AG04450 (cell line): ENCODE data around the gene PAF1. TPM values are rescaled to one million over a fixed set of nuclear protein-coding genes. Genes with fewer than 3 reads are reported as not detected.

Source experiments
- CTCF ChIA-PET: fragments of 300-600, 350-600 bp; formaldehyde crosslinking; extraction: SDS; loops from one replicate; lab custom pipeline; 2022; ENCODE audit warnings: antibody characterized with exemption, inconsistent platforms; lab: Charles Lee
- POLR2A ChIA-PET: fragments of 350-600 bp; formaldehyde crosslinking; extraction: SDS; loops from one replicate; lab custom pipeline; 2021; ENCODE audit warnings: antibody characterized with exemption, inconsistent platforms; lab: Yijun Ruan, JAX
- DNase-seq: peaks from one replicate; pipeline ENCODE4 v3.0.0-alpha.2; 2011; ENCODE audit warnings: low read depth, low spot score
- H3K27ac ChIP-seq: one replicate; pipeline ENCODE4 v1.5.1; 2012; ENCODE audit warnings: low read depth, low read length, control low read depth
- H3K27me3 ChIP-seq: one replicate; pipeline ENCODE4 v1.6.0; 2012; ENCODE audit warnings: low read length; ENCODE audit not compliant: control insufficient read depth, insufficient read depth
- H3K4me3 ChIP-seq: 2 replicates; pipeline ENCODE4 v1.5.1; 2011; ENCODE audit warnings: mild to moderate bottlenecking, low read depth, low read length, control low read depth
- H3K9me3 ChIP-seq: 2 replicates; pipeline ENCODE4 v1.5.1; 2012; ENCODE audit warnings: low read length; ENCODE audit not compliant: control insufficient read depth, insufficient read depth
- CTCF ChIP-seq: IDR thresholded peaks from 2 replicates; pipeline ENCODE4 v1.5.1; 2011; ENCODE audit warnings: low read depth, low read length, control low read depth, inconsistent platforms
- polyA minus RNA-seq: library from RNA; depleted of rRNA, polyadenylated mRNA; stranded (reverse); fragments of >200 nt; gene quantifications from 2 replicates; pipeline ENCODE4 v1.2.3, GENCODE V29; 2011; rRNA and poly(A)+ RNA removed
- polyA plus RNA-seq: library from polyadenylated mRNA; depleted of rRNA; stranded (reverse); fragments of >200 nt; gene quantifications from 2 replicates; pipeline ENCODE4 v1.2.3, GENCODE V29; 2011; rRNA removed

Gene PAF1
- polyA plus RNA-seq (51.9 and 60.5 TPM in 2 replicates), polyA minus RNA-seq (46.7 and 51.6 TPM in 2 replicates)

DNA sequence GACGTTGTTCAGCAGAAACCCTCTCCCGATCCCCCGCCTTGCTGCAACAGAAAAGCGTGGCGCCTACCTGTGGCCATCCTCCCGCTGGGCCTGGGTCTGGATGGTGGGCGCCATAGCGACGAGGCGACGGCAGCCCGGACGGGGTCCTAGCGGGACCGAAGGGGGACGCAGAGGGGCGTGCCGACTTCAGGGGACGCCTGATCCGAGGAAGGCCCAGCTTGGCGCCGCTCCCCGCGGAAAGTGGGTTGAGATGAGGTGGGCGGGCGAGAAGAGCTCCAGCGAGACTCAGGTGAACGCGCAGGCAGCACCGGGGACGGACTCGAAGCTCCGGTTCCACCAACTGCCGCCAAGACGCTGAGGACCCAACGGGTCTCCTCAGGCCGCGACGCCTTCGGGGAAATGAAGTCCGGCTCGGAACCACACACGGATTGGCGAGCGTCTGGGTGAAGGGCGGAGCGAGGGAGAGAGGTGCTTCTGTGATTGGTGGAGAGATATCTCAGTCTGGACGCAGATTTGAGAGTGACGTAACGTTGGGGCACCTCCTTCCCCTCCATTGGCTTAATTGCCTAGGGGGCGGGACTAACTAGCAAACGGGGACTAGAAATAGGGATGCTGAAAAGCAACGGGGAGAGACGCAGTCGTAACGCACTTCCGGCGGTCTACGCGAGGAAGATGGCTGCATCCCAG is at the start of gene PAF1, which contains the start of gene MED29:
Gene PAF1 (minus strand): TSS at position 356 of the 687 bp plus-strand sequence. CDS start 242 bp downstream, at position 114.
Gene MED29 (plus strand): TSS at position 628 of the 687 bp plus-strand sequence. CDS start 45 bp downstream, at position 673.
- H3K27me3 ChIP-seq: no peaks in the 10 kb centered on the region
- TF ChIP-seq CTCF: no peak
- peak within 1 kb of the TSS; percentile 99 for H3K4me3 ChIP-seq
- POLR2A ChIA-PET: interaction anchor here (0.6 to 2.0 kb wide), 15 partner anchors 9 to 443 kb away, joined by 3 to 27 read pairs (median 4); partner anchors contain the start of genes DYRK1B, PLEKHG2, RPS16 and SAMD4B
- DNase-seq: peak; percentile 99
- peaks cover 3% of the 10 kb centered on the region; the same call in 1 of the 2 replicates for H3K9me3 ChIP-seq
- peak within 1 kb of the TSS; percentile 94 for H3K27ac ChIP-seq
- CTCF ChIA-PET: interaction anchor here (1.0 kb wide), 1 partner anchor 21 kb away, joined by 3 read pairs; no protein-coding TSS in a partner anchor

DNA sequence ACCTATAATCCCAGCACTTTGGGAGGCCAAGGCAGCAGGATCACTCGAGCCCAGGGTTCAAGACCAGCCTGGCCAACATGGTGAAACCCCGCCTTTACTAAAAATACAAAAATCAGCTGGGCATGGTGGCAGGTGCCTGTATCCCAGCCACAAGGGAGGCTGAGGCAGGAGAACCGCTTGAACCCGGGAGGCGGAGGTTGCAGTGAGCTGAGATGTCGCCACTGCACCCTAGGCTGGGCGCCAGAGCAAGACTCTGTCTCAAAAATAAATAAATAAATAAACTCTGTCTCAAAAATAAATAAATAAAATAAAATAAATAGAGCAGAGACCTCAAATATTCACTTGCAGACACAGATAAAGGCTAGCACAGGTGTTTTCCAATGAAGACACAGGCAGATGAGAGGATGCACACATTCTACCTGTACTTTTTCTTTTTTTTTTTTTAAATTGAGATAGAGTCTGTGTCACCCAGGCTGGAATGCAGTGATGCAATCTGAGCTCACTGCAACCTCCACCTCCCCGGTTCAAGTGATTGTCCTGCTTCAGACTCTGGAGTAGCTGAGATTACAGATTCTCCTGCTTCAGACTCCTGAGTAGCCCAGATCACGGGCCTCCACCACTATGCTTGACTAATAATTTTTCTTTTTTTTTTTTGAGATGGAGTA is 47.5 kb upstream of the PAF1 start:
- no peak for TF ChIP-seq CTCF
- DNase-seq: no peak
- H3K9me3 ChIP-seq: no peaks in the 10 kb centered on the region
- H3K27me3 ChIP-seq: no peaks in the 10 kb centered on the region
- ChIA-PET CTCF (interaction anchor here (1.0 kb wide), 1 partner anchor 94 kb away, joined by 5 read pairs; the partner anchor contains the start of gene EID2B), POLR2A (interaction anchor here (0.6 to 1.2 kb wide), 5 partner anchors 10 to 1225 kb away, joined by 3 to 5 read pairs (median 3); no protein-coding TSS in a partner anchor)
- no peak overlapping the region for H3K27ac ChIP-seq
- no peak overlapping the region for H3K4me3 ChIP-seq

DNA sequence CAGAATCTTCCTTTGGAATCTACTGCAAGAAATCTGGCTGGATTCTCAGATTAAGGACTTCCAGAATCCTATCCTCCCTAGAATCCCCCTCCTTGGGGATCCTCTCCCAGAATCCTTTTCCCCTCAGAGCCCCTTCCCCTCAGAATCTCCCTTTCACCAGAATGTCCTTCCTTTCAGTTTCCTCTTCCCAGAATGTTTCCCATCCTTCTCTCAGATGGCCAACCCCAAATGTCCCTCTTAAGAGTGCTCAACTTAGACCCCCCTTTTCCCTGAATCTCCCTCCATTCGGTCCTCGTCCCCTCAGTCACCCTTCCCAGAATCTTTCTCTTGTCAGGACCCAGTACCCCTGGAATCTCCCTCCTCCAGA is 45.4 kb upstream of the PAF1 start:
- H3K4me3 ChIP-seq: peak overlapping the region; percentile 64
- H3K9me3 ChIP-seq: no peaks in the 10 kb centered on the region
- no peak for DNase-seq
- no peaks in the 10 kb centered on the region for H3K27me3 ChIP-seq
- H3K27ac ChIP-seq: peak overlapping the region; percentile 77
- CTCF ChIA-PET: interaction anchor here (0.7 to 1.8 kb wide), 7 partner anchors 18 to 98 kb away, joined by 3 to 10 read pairs (median 5); partner anchors contain the start of genes EID2B and PLEKHG2
- POLR2A ChIA-PET: interaction anchor here (0.6 to 1.9 kb wide), 25 partner anchors 10 to 985 kb away, joined by 3 to 44 read pairs (median 6); partner anchors contain the start of genes DLL3, DYRK1B, EID2 and EID2B
- no peak for TF ChIP-seq CTCF

- POLR2A ChIA-PET: interaction anchor here (0.6 to 1.9 kb wide), 26 partner anchors 10 to 986 kb away, joined by 3 to 44 read pairs (median 6); partner anchors contain the start of genes DLL3, DYRK1B, EID2 and EID2B
- H3K27ac ChIP-seq: peak within 1 kb of the TSS; percentile 77
- TF ChIP-seq CTCF: no peak
- no peaks in the 10 kb centered on the region for H3K9me3 ChIP-seq
- DNase-seq: peak; percentile 93
- CTCF ChIA-PET: interaction anchor here (0.7 to 1.8 kb wide), 8 partner anchors 17 to 98 kb away, joined by 3 to 10 read pairs (median 5); partner anchors contain the start of genes EID2B, PLEKHG2 and SAMD4B
- H3K27me3 ChIP-seq: no peaks in the 10 kb centered on the region
- H3K4me3 ChIP-seq: peak within 1 kb of the TSS; percentile 99
Measured at GRCh38 chr19:39435499-39436349, 44.8 kb upstream of the PAF1 start, which contains the start of gene RPS16. TSS of gene RPS16 (minus strand) at chr19:39435949. CDS start at chr19:39435895, 54 bp downstream.
